D721Med (cell line): ENCODE data around the gene DENND2A.
"Not testable (repeated sequence)": the region's sequence is repeated elsewhere in the genome, so short reads cannot be mapped to it uniquely, and the experiment has no call there.

Experiments used
- DNase-seq: peaks from one replicate; pipeline ENCODE4 v3.0.0; 2011; ENCODE audit warnings: low spot score; ENCODE audit not compliant: insufficient read length
- FAIRE-seq: peaks from 2 replicates; lab custom pipeline; 2011; peaks lifted over from hg19 to GRCh38; lab: Jason Lieb, UNC
- TF ChIP-seq, protein P1 (sequence below): IDR thresholded peaks from 2 replicates; pipeline ENCODE4 v1.5.1; 2012; ENCODE audit warnings: mild to moderate bottlenecking, control low read depth; ENCODE audit not compliant: insufficient read depth; ENCODE audit errors: missing control alignments

Gene DENND2A

DNA sequence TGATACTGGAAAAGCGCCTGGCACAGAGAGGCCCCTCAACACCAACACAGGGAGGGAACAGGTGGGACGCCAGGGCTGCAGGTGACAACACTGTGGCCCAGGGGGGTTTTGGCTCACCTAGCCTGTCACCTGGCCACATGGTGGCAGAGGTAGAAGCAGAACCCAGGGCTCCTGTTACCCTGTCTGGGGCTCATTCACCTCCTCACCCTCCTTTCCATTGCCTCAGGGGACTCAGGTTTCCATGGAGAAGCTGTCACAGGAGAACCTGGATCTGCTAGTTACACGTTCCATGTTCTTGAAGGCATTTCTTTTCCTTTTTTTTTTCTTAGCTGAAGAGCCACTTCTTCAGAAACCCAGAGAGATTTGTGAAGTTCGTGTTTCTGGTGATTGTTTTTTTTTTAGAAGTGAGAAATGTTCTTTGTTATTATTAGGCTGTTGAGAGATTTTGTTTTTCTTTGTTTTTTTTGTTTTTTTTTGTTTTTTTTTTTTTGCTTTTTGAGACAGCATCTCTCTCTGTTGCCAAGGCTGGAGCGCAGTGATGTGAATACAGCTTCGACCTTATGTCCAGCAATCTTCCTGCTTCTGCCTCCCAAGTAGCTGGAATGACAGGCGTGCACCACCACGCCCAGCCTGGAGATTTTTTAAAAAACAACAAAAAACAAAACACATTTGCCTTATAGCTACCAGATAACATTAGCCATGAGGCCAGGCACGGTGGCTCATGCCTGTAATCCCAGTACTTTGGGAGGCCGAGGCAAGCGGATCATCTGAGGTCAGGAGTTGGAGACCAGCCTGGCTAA lies 16.0 kb downstream of the DENND2A start:
- no peak for FAIRE-seq
- no peak for DNase-seq
- TF ChIP-seq, protein P1, sequence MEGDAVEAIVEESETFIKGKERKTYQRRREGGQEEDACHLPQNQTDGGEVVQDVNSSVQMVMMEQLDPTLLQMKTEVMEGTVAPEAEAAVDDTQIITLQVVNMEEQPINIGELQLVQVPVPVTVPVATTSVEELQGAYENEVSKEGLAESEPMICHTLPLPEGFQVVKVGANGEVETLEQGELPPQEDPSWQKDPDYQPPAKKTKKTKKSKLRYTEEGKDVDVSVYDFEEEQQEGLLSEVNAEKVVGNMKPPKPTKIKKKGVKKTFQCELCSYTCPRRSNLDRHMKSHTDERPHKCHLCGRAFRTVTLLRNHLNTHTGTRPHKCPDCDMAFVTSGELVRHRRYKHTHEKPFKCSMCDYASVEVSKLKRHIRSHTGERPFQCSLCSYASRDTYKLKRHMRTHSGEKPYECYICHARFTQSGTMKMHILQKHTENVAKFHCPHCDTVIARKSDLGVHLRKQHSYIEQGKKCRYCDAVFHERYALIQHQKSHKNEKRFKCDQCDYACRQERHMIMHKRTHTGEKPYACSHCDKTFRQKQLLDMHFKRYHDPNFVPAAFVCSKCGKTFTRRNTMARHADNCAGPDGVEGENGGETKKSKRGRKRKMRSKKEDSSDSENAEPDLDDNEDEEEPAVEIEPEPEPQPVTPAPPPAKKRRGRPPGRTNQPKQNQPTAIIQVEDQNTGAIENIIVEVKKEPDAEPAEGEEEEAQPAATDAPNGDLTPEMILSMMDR, result no peak

DNA sequence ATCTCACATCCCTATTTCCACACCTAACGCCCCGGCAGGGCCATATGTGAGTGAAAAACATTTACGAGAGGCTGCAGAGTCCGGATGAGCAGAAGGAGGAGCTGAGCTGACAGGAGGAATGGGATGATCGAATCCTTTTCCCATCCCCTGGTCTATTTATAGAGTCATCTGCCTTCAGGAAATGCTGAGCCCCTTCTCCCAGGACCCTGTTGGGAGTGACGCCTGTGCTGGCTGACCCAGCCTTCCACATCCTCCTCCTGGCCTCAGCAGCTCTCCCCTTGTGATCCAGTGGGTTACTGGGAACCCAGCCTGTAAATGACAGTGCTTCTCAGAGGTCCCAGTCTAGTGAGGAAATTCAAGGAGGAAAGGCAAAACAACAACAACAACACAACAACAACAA lies 16.6 kb downstream of the DENND2A start:
- TF ChIP-seq, protein P1, result no peak
- FAIRE-seq (no peak), DNase-seq (no peak)

DNA sequence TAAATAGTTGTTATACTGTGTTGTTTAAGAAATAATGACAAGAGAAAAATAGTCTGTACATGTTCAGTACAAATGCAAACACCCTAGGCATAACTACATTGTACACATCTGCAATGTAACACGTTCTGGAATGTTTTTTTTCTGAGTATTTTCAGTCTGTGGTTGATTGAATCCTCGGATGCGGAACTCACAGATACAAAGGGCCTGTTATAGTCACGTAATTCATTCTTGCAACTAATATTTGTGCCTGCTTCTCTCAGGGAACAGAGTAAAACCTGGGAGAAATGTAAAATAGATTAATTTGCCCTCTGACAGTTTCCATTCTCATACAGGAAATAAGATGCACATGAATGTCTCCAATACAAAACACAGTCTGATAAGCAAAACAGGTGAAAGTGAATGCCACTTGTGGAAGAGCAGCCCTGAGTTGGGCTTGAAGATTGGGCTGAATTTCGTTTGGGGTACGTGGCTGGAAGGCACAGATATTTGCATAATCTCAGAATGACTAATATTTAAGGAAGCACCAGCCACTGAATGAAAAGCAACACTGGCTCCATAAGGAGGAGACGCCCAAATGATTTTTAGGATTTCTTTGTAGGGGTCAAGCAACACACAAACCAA lies 19.1 kb downstream of the DENND2A start:
- DNase-seq (no peak), FAIRE-seq (peak; percentile 32)
- TF ChIP-seq, protein P1, result no peak

DNA sequence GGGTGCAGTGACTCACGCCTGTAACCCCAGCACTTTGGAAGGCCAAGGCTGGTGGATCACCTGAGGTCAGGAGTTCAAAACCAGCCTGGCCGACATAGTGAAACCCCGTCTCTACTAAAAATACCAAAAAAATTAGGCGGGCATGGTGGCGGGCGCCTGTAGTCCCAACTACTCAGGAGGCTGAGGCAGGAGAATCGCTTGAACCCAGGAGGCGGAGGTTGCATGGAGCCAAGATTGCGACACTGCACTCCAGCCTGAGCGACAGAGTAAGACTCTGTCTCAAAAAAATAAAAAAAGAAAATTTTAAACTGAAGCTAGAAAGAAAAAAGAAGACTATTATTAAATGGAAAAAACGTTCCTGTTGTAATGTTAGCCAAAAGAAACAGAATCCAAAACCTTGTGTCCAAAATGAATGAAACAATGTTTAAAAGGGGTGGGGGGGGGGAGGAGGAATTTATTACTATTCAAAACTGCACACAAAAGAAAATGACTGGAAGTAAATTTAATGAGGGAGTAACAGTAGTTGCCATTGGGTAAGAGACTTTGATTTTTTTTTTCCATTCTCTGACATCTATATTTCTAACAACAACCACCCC lies 20.6 kb downstream of the DENND2A start:
- DNase-seq, FAIRE-seq: not testable (repeated sequence)

DNA sequence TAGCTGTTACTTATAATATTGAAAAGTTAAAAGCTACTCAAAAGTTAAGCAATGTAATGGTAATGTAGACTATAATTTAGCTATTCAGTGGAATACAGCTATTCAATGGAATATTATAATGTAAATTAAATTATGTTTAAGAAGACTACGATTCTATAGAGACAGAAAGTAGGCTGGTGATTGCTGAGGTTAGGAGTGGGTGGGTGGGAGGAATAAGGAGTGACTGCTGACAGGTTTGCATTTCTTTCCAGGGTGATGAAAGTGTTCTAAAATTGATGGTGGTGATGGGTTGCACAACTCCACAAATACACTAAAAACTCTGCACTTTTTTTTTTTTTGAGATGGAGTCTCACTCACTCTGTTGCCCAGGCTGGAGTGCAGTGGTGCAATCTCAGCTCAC lies 21.4 kb downstream of the DENND2A start:
- TF ChIP-seq, protein P1, result no peak
- FAIRE-seq (no peak), DNase-seq (no peak)

DNA sequence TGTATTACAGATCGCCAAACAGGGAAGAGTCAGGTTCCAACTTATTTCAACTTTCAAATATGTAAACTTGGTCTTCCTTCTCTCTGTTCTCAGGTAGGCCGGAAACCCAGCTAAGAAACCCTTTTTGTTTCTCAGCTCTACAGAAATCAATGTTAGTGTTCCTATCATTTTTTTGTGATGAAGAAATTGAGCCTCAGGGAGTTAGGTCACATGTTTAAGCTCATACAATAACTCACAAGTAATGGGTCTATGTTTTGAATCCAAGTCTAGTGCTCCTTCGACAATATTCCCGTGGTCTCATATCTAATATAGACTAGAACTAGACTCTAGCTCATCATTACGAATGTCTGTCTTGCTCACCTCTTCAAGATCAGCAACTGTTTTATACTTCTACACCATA lies 22.3 kb downstream of the DENND2A start:
- TF ChIP-seq, protein P1, result no peak
- DNase-seq, result no peak
- FAIRE-seq, result no peak

DNA sequence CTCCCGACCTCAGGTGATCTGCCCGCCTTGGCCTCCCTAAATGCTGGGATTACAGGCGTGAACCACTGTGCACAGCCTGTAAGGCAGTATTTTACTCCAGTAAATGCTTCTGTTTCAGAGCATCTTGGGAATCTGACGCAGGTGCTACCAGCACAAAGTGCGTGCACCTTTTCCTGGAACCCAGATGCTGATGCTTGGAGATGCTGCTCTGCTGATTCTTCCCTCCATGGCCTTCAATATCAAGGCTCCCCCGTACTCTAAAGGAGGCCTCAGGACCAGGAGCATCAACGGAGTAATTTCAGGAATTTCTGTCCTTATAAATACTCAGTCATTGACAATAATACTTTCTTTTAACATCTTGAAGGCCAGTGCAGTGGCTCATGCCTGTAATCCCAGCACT lies 23.5 kb downstream of the DENND2A start:
- TF ChIP-seq, protein P1, result no peak
- DNase-seq (no peak), FAIRE-seq (no peak)
